ENCODE results near the gene CFAP299.
"Not testable (repeated sequence)": the region's sequence is repeated elsewhere in the genome, so short reads cannot be mapped to it uniquely, and the experiment has no call there.

Gene CFAP299

DNA sequence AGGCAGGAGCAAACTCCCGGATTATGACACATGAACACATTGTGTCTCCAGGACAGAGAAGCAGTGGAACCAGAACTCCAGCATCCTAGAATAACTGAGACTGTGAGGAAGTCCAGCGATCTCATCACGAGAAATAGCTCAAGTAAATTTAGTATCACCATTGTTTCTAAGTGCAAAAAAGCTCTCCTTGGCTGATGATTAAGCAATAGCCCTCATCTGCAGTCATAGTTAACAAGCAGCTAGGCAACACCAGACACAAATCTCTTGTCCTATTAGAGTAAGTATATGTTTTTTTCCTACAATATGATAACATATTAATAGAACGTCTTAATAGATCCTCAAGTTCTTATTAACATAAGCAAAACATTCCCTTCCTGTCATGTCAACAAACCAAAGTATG is 2.4 kb upstream of the CFAP299 start:
- FAIRE-seq = no peak

DNA sequence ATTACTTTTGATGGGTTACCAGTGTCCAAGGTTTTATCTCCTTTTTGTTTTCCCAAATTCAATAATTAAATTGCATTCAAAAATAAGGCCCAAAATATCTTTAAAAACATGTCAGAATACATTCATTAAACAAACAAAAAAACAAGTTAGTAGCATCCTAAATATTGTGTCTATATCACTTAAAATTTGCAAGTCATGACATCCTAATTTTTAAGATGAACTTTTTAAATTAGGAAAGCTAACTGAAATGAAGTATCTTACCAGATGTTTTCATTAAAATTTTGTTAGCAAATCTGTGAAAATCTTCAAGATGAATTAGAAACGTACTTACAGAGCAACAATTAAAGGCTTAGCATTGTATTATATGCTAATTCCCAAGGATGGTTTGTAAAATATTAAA is 962 bp upstream of the CFAP299 start:
- FAIRE-seq = peak; percentile 53

DNA sequence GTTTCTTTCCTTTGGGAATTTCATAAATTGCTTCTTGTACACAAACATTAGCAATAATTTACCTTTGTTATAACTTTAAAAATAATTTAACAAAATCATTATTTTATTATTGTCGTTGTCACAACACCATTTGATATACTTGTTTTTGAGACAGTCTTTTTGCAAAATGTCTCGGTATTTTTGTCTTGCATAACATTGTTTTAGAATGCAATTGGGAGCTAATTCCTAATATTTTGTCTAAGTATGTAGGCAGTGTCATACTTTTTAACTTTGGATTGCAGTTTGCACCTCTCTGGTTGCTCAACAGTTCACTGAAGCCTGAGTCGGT is 340 bp upstream of the CFAP299 start:
- peak; percentile 51 for FAIRE-seq

DNA sequence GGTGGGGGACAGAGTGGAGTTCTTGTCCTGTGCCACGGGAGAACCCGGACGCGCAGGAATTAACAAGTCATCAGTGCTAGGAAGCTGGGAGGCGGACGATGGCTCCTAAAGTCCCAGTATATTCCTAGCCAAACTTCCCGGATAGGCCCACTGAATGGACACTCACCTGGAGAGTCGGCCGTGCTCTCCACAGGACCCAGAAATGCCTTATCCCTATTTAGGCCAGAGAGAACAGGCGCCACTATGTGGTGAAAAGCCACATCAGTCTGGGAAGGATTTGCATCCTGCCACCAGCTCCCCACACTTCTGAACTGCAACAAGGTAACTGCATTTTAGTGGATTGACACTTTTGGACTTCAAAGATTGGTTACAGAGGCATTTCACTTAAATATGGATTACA is 1.1 kb downstream of the CFAP299 start:
- FAIRE-seq = no peak

DNA sequence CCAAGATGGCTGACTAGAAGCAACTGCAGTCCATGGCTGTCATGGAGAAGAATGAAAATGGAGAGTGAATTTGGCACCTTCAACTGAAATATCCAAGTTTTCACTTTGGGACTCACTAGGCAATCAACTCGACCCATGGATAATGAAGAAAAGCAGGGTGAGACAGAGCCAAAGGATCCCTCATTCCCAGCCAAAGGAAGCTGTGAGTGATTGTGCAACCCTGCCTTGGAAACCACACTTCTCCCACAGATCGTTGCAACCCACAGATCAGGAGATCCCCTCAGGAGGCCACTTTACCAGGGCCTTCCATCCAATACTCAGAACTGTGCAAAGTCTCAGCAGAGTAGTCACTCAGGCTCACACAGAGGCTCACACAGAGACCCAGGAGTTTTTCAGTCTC is 4.5 kb downstream of the CFAP299 start:
- no peak for FAIRE-seq

DNA sequence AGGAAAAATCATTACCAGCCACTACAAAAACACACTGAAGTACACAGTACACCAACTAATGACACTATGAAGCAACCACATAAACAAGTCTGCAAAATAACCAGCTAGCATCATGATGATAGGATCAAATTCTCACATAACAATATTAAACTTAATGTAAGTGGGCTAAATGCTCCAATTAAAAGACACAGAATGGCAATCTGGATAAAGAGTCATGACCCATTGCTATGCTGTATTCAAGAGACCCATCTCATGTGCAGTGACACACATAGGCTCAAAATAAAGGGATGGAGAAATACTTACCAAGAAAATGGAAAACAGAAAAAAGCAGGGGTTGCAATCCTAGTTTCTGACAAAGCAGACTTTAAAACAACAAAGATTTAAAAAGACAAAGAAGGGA is 7.2 kb downstream of the CFAP299 start:
- FAIRE-seq = not testable (repeated sequence)

DNA sequence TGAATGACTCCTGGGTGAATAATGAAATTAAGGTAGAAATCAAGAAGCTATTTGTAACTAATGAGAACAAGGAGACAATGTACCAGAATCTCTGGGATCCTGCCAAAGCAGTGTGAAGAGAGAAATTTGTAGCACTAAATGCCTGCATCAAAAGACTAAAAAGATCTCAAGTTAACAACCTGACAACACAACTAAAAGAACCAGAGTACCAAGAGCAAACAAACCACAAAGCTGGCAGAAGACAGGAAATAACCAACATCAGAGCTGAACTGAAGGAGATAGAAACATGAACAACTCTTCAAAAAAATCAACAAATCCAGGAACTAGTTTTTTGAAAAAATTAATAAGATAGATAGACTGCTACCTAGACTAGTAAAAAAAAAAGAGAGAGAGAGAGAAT is 8.4 kb downstream of the CFAP299 start:
- no peak for FAIRE-seq

DNA sequence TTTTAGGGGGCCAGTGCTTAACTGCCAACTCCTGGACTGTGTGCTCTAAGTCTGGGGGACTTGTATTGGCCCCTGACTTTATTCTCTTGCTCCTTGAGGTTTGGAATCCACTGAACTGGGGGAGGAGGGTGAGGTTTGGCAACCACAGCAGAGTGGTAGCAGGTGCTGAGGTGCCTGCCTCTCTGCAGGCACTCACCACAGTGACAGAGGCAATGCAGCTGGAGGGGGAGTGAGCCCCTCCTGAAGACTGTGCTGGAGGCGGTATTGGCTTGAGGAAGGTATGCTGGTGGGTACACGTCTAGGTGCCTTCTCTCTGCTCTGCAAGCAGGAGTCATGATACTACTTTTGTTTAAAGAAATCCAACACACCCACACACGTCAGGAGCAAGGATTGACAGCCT is 24.6 kb downstream of the CFAP299 start:
- no peak for FAIRE-seq

DNA sequence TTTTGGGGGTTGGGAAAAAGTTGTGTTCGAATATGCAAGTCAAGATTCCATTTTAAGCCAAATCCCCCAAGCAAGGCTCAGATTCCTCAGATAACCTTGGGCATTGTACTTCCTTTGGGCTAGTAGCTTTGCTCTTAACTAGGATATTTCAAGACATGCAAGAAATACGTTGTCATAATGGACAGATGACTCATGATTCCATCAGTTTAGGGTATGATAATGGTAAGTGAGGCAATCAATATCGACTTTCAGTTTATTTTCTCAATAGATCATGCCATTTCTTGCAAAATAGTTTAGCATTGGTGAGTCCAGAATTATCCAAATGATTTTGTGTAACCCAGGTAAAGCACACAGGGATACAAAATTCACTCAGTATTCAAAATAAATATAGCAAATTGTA is 25.4 kb downstream of the CFAP299 start:
- no peak for FAIRE-seq

DNA sequence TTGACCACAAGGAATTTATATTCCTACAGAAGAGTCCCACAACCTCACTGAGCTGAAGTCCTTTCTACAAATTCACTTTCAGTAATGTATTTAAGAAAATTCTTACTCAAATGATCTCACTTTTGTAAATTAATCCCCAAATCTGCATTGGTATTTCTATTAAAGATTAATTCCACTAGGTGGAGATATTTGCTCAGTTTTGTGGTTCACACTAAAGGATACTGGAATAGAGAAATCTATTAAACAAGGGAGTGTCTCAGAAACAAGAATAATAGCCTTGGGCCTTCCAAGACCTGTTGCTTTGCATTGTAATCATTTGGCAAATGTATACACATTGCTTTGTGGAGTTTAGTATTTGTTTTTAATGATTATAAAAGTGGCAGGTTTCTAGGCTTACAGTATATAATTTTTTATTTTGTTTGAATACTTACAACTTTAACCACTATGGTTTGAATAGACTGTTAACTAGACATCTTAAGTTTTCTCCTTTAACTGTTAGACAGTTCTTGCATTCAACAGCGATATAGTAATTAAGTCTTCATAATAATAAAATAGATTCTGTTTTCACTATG is 25.9 kb downstream of the CFAP299 start:
- FAIRE-seq = peak; percentile 47

DNA sequence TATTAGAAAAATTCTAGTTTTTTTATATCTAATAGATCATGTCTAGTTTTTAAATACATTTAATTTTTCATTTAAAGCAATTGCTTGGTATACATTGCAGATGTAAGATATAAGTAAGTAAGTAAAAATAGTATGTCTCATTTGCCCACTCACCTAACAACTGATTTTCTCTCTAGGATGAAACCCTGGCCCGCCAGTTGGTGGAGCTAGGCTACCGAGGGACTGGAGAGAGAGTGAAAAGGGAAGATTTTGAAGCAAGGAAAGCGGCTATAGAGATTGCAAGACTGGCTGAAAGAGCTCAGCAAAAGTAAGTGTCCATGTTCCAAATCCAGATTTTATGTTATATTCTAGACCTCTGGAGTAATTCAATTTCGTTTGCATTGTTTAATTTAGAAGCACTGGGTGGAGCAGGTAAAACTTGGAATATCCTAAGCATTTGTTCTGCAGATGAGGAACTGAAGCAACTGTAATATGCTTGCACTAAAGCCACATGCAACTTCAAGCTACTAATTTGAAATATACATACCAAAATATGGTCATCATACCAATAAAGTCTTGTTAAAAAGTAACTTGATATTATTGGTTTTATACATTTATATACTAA is 27.1 kb downstream of the CFAP299 start:
- FAIRE-seq = no peak

DNA sequence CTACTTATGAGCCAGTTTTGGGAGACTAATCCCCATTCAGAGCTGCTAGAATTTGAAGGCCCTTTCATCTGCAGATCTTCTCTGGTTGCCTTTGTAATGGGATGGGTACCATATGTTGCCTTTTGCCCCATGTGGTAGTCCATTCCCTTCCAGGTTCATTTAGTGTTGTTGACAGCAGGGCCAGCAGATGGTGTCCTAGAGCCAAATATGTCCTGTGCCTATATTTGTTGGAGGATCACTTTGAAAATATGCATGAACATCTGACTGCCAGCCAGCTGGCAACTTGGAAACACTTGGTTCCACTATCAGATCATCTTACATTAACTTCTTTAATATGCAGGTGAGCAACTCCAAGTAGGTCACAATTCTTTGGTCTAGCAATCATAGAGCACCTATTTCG is 30.4 kb downstream of the CFAP299 start:
- FAIRE-seq = no peak

DNA sequence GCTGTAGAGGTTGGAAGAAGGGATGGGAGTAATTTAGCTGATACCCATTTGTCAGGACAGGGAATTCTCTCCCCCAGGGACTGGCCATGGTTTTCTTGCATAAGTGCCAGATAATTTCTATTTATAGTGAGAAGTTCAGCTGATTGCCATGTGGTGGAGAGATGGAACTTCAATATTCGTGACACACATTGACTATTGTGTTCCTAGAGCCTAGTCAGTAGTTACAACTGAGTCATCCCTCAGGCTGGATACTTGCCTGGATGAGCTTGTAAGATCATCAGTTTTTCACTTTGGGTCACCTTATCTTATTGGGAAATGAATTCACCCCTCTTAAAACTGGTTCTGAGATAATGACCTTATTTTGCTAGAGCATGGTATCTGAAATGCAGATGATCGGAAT is 32.2 kb downstream of the CFAP299 start:
- FAIRE-seq = no peak

DNA sequence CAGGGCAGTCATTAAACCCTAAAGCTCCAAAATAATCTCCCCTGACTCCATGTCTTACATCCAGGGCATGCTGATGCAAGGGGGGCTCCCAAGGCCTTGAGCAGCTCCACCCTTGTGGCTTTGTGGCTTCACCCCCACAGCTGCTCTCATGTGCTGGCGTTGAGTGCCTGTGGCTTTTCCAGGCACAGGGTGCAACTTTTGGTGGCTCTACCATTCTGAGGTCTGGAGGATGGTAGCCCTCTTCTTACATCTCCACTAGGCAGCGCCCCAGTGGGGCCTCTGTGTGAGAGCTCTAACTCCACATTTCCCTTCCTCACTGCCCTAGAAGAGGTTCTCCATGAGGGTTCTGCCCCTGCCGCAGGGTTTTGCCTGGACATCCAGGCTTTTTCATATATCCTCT is 35.1 kb downstream of the CFAP299 start:
- no peak for FAIRE-seq

DNA sequence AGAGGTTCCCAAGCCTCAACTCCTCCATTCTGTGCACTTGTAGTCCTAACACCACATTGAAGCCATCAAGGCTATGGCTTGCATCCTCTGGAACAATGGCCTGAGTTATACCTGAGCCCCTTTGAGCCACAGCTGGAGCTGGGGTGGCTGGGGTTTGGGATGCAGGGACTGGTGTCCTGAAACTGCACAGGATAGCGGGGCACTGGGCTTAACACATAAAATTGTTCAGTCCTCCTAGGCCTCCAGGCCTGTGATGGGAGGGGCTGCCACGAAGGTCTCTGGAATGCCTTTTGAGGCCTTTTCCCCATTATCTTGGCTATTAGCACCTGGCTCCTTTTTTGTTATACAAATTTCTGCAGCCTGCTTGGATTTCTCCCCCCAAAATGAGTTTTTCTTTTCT is 35.5 kb downstream of the CFAP299 start:
- no peak for FAIRE-seq

DNA sequence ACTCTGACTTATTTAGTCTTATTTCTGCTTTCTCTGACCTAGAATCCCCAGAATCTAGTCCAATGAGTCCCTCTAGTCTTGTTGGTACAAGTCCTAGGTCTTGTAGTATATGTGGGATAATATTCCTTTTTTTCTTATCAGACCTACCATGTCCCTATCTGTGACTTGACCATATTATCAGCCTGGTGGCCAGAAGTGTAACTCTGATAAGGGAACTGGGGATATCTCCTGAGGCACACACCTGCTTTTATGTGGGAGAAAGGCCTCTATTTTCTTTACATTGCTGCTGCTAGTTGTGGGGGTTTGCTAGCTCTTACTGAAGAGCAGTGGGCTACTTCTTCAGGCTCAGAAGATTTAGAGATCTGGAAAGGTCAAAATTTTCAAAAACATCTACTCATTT is 38.6 kb downstream of the CFAP299 start:
- FAIRE-seq = no peak

DNA sequence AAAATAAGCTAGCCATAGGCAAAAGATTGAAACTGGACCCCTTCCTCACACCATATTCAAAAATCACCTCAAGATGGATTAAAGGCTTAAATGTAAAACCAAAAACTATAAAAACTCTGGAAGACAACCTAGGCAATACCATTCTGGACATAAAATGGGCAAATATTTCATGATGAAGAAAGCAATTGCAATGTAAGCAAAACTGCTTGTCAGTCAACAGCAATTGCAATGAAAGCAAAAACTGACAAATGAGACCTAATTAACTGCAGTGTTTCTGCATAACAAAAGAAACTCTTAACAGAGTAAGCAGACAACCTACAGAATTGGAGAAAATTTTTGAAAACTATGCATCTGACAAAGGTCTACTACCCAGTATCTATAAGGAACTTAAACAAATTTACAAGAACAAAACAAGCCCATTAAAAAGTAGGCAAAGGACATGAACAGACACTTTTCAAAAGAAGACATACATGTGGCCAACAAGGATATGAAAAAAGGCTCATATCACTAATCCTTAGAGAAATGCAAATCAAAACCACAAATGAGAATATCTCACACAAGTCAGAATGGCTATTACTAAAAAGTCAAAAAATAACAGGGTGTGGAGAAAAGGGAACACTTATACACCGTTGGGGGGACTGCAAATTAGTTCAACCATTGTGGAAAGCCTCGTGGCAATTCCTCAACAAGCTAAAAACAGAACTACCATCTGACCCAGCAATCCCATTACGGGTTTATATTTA is 46.7 kb downstream of the CFAP299 start:
- no peak for FAIRE-seq

DNA sequence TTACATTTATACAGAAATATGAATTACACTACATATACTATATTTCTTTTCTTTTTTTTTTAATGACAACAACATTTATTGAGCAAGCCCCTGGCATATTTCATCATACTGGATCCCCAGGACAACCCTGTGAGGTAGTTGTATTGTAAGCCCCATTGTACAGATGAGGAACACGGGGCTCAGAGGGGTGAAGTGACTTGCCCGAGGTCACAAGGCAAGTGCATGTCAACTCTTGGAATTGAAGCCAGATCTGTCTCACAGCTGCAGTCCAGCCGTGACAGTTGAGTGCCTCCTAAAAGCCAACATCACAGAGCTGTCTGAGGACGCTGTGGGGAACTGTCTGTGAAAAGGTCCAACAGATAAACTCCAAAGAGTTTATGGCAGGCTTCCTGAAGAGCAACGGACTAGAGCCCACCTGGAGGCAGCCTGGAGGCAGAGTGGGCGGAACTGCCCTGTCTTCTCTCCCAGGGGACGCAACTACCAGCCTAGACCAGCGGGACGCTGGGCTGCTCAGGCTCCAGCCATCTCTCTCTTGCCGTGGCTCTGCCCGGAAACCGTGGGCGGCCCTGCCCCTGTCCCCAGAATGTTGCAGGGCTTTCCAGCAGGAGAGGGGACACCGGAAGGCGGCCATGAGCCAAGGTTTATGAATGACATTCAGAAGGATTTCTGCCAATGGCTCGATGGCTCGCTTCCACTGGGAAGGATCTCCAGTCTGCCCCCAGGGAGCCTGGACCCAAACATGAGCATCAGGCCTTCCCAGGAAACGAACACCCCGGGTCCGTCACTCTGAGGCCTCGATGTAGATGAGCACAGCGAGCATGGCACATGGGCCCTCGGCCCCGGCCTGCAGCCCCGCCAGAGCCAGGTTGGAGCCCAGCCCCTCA is 50.1 kb downstream of the CFAP299 start:
- FAIRE-seq = no peak

DNA sequence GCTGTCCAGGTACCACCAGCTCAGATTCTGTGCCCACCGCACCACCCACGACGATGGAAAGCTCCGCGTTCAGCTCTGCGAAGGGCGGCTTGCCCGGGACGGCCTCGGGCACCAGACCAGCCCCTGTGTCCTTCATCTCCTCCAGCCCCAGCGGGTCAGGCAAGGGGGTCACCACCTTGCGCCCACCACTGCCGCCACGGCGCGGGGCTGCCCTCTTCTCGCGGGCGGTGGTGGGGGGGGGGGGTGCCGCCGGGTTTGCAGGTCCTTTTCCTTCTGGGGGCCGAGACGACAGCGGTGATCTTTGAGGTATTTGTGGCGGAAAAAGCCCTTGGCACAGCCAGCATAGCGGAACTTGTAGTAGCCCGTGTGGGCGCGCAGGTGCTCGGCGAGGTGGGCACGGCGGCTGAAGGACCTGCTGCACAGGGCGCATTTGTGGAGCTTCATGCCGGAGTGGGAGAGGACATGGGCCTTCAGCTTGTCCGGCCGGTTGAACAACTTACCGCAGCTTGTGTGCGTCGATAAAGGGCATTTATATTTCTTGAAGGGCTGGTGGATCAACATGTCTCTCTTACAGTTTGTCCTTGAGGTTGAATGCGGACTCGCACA is 50.9 kb downstream of the CFAP299 start:
- no peak for FAIRE-seq

DNA sequence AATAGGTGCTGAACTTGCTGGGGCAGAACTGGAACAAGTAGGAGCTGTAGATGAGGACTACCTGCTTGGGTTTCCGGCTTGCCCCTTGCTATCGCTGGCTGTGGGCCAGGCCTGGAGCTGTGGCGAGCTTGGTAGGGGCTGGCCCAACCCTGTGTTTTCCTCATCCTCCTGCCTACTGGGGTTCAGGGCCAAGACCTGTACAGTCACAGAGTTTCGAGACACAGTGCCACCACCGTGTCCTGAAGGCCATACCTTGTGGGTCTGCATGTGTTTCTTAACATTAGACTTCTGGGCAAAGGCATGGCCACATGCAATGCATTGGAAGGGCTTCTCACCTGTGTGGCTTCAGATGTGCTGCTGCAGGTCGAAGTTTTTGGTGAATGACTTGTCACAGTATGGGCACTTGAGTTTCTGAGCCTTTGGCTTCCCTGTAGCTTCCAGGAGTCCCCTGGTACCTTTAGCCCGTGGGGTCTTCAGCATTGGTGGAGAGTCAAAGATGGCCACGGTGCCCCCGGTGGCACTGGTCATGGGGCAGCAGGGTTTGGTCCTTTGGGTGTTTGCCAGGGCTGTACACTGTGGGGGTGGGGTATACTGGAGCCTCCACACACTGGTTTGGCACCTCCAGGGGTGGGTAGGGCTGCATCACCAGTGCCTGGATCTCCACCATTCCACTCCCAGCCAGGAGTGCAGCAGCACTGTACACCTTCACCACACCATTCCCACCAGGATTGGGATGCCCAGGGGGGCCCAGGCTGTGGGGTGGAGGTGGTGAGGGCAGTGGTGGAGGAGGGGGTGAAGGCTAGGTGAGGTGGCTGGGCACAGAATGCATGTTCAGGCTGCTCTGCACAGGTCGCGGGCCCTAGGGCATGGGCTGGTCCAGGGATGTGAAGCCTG is 52.1 kb downstream of the CFAP299 start:
- no peak for FAIRE-seq

DNA sequence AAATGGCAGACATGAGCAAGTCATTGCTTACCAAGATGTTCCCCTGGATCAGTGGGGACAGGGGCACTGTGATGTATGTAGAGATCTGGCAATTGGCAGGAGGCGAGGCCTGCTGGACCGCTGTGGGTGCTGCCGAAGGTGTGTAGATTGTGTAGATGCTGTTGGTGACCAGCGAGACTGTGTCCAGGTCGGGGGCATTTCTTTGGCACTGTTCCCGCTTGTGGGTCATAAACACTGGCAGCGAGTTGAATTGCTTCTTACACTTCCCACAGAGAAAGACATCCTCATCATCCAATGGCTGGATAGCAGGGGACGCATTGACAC is 52.7 kb downstream of the CFAP299 start:
- no peak for FAIRE-seq

DNA sequence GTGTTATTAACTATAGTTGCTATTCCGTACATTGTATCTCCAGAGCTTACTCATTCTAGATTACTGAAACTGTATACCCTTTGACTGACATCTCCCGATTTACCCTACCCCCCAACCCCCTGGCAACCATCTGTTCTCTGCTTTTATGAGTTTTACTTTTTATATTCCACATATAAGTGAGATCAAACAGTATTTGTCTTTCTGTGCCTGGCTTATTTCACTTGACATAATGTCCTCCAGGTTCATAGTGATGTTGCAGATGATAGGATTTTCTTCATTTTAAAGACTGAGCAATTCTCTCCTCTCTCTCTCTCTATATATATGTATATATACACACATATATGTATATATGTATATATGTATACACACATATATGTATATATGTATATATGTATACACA is 54.6 kb downstream of the CFAP299 start:
- FAIRE-seq = peak; percentile 99
